NOMO-1 treated with DMSO at 0.1 percent for 48 hours (cell line): Measurements from ENCODE around the gene HTR2C.

Experiments
- DNase-seq: peaks from one replicate; lab custom pipeline; 2025; ENCODE audit not compliant: unreplicated experiment; lab: John Stamatoyannopoulos, UW

HTR2C gene

GRCh38 chrX:114952696-114953095, 368.8 kb downstream of the HTR2C start:
- no peak for DNase-seq
